ENCODE measurements around the gene ATXN7L1. TPM values are rescaled to one million over a fixed set of nuclear protein-coding genes. Genes with fewer than 3 reads are reported as not detected.

Gene ATXN7L1
- total RNA-seq, 1 donor = 17.3 TPM

DNA sequence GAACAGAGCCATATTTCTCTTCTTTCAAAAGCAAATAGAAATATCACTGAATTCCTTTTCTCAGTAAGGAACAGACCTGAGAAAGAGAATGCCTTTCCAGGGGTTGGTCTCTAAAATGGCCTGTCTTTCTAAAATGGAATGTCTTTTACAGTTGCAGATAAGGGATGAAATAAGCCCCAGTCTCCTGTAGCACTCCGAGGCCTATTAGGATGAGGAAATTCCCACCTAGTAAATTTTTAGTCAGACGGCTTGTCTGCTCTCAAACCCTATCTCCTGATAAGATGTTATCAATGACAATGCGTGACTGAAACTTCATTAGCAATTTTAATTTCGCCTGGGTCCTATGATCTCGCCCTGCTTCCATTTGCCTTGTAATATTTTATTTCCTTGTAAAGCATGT is 292.2 kb downstream of the ATXN7L1 start:
- DNase-seq (ENCODE audit: low read depth) = no peak
- no peak overlapping the region for H3K4me3 ChIP-seq (ENCODE audit: low read depth, low read length)
- TF ChIP-seq, protein P1, sequence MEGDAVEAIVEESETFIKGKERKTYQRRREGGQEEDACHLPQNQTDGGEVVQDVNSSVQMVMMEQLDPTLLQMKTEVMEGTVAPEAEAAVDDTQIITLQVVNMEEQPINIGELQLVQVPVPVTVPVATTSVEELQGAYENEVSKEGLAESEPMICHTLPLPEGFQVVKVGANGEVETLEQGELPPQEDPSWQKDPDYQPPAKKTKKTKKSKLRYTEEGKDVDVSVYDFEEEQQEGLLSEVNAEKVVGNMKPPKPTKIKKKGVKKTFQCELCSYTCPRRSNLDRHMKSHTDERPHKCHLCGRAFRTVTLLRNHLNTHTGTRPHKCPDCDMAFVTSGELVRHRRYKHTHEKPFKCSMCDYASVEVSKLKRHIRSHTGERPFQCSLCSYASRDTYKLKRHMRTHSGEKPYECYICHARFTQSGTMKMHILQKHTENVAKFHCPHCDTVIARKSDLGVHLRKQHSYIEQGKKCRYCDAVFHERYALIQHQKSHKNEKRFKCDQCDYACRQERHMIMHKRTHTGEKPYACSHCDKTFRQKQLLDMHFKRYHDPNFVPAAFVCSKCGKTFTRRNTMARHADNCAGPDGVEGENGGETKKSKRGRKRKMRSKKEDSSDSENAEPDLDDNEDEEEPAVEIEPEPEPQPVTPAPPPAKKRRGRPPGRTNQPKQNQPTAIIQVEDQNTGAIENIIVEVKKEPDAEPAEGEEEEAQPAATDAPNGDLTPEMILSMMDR (IDR thresholded peaks at IDR 0.05; ENCODE audit: insufficient read depth, low read depth, low read length) = no peak

DNA sequence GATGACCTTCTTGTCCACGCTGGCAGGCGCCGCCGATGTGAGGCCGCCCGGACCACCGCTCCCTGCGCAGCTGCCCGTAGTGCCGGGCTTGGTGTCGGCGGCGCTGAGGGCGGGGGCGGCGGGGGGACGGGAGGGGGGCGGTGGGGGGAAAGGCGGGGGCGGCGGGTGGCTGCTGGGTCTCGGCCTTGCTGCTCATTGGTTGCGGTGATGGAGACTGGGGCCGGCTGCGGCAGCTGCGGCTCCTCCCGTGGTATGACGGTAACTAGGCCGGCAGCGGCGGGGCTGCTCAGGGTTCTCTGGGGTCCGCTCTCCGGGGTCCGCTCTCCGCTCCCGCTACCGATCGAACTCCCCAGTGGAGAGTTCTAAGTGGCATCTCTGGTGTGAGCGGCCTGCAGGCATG is 293.3 kb downstream of the ATXN7L1 start:
- H3K4me3 ChIP-seq (ENCODE audit: low read depth, low read length) = no peak overlapping the region
- no peak for DNase-seq (ENCODE audit: low read depth)
- TF ChIP-seq, protein P1 (IDR thresholded peaks at IDR 0.05; ENCODE audit: insufficient read depth, low read depth, low read length) = no peak

DNA sequence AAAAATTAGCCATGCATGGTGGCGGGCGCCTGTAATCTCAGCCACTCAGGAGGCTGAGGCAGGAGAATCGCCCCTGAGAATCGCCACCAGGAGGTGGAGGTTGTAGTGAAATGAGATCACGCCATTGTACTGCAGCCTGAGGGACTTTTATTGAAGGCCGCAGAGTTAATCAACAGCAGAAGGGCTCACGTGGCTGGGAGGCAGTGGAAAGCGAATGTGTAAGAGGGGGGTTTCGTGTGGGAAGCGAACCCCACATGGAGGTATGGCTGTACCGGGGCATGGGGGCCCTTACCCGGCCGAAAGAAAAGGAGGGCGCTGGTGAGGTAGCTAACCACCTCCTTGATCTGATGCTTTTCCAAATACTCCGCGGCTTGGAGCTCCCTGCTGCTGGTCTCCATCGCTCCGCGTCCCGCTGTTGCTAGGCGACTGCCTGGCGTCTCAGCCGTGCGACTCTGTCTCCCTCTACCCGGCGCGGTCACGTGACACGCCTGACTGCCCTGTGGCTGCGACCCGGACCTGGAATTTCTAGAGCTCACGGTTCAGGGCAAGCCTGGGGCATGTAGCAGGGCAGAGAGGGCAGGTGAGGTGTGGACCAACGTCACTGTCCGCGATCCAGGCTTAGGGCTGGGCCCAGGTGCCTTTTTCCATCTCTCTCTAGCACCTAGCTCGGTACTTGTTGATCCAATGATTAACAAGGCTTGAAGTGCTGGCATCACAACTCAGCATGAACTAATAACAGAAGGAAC is 295.2 kb downstream of the ATXN7L1 start, which contains the start of gene EFCAB10:
TSS of gene EFCAB10 (minus strand) at position 428 of the 746 bp plus-strand sequence. CDS start at position 398, 30 bp downstream.
- peak within 1 kb of the TSS; percentile 52 for H3K4me3 ChIP-seq (ENCODE audit: low read depth, low read length)
- peak; percentile 38 for DNase-seq (ENCODE audit: low read depth)
- TF ChIP-seq, protein P1 (IDR thresholded peaks at IDR 0.05; ENCODE audit: insufficient read depth, low read depth, low read length) = no peak

- peak; percentile 28 for DNase-seq (ENCODE audit: low read depth)
- TF ChIP-seq, protein P1 (IDR thresholded peaks at IDR 0.05; ENCODE audit: insufficient read depth, low read depth, low read length) = peak; percentile 10
Observed at GRCh38 chr7:105580022-105580740, 296.2 kb downstream of the ATXN7L1 start.

DNA sequence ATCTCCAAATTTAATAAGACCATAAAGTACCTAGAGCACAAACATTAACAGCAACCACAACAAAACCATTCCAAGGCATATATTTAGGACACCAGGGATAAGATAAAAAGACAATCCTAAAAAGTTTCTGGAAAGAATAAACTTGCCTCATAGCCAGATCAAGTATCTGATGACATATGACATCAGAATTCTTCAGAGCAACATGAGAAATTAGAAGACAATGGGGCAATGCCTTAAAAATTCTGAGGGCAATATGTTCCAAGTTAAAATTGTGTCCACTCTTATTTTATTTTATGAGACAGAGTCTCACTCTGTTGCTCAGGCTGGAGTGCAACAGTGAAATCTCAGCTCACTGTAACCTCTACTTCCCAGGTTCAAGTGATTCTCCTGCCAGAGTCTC is 297.9 kb downstream of the ATXN7L1 start:
- no peak for DNase-seq (ENCODE audit: low read depth)
- TF ChIP-seq, protein P1 (IDR thresholded peaks at IDR 0.05; ENCODE audit: insufficient read depth, low read depth, low read length) = no peak
- H3K4me3 ChIP-seq (ENCODE audit: low read depth, low read length) = no peak overlapping the region

More at GRCh38 chr7:105580022-105580740, 296.2 kb downstream of the ATXN7L1 start:
- H3K4me3 ChIP-seq (ENCODE audit: low read depth, low read length) = no peak overlapping the region

DNA sequence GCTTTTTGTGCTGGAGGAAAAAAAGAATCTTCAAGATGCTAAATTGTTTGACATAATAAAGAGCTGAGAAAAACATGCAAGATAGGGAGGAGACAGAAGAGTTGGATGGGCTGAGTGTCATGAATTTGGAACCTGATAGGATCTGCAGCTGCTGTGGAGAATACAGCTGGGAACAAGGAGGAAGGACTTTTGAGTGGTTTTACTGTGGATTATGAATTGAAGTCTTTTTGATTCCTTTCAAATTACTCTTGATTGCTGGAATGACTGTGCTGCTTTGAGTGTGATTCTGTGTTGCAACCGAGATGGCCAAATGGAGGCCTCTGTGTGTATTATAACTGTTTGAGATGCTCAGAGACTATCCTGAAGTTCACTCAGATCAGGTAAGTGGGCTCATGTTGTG is 299.1 kb downstream of the ATXN7L1 start:
- TF ChIP-seq, protein P1 (IDR thresholded peaks at IDR 0.05; ENCODE audit: insufficient read depth, low read depth, low read length) = no peak
- no peak for DNase-seq (ENCODE audit: low read depth)

More for the DNA sequence above, 299.1 kb downstream of the ATXN7L1 start:
- H3K4me3 ChIP-seq (ENCODE audit: low read depth, low read length) = no peak overlapping the region

Data from fibroblast of villous mesenchyme (primary cell).